Umbilical cord (tissue), 2 donors: Measurements from ENCODE around the gene DARS2. TPM values are rescaled to one million over a fixed set of nuclear protein-coding genes. Genes with fewer than 3 reads are reported as not detected.
A peak's percentile ranks its signal among the peaks of the same experiment; 100 is the strongest.
"Not testable (repeated sequence)": the region's sequence is repeated elsewhere in the genome, so short reads cannot be mapped to it uniquely, and the experiment has no call there.

ENCODE experiments used
- DNase-seq: peaks from one replicate; pipeline ENCODE4 v3.0.0-alpha.2; 2015; ENCODE audit warnings: low spot score
- total RNA-seq: library from RNA; depleted of rRNA; stranded (reverse); fragments of >200 nt; gene quantifications from one replicate; pipeline ENCODE4 v1.2.3, GENCODE V29; 2014; ENCODE audit warnings: low replicate concordance; ENCODE audit not compliant: insufficient read depth

DARS2 gene
- total RNA-seq, 1 donor from 2014 or later, result 18.8 TPM

DNA sequence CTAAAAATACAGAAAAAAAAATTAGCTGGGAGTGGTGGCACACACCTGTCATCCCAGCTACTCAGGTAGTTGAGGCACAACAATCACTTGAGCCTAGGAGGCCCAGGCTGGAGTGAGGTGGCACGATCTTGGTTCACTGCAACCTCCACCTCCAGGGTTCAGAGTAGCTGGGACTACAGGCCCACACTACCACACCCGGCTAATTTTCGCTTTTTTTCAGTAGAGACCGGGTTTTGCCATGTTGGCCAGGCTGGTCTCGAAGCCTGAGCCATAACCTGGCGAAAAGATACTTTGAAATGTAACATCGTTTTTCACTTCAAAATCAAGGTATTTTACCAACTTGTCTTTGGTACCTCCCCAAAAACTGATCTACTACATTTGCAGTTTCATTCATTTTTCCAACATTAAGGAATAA lies 37.3 kb downstream of the DARS2 start:
- no peak for DNase-seq

DNA sequence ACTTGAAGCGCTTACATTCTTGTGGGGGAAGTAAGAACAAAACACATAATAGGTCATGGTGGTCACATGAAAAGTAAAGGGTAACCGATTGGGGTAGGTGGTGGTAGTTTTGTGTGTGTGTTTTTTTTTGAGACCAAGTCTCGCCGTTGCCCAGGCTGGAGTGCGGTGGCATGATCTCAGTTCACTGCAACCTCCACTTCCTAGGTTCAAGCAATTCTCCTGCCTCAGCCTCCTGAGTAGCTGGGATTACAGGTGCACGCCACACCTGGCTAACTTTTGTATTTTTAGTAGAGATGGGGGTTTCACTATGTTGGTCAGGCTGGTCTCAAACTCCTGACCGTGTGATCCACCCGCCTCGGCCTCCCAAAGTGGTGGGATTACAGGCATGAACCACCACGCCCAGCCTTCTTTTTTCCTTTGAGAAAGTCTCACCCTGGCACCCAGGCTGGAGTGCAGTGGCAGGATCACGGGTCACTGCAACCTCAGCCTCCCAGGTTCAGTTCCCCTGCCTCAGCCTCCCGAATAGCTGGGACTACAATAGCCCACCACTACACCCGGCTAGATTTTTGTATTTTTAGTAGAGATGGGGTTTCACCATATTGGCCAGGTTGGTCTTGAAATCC lies 37.8 kb downstream of the DARS2 start:
- DNase-seq, result not testable (repeated sequence)

GRCh38 chr1:173862769-173863223 lies 38.3 kb downstream of the DARS2 start:
- no peak for DNase-seq

DNA sequence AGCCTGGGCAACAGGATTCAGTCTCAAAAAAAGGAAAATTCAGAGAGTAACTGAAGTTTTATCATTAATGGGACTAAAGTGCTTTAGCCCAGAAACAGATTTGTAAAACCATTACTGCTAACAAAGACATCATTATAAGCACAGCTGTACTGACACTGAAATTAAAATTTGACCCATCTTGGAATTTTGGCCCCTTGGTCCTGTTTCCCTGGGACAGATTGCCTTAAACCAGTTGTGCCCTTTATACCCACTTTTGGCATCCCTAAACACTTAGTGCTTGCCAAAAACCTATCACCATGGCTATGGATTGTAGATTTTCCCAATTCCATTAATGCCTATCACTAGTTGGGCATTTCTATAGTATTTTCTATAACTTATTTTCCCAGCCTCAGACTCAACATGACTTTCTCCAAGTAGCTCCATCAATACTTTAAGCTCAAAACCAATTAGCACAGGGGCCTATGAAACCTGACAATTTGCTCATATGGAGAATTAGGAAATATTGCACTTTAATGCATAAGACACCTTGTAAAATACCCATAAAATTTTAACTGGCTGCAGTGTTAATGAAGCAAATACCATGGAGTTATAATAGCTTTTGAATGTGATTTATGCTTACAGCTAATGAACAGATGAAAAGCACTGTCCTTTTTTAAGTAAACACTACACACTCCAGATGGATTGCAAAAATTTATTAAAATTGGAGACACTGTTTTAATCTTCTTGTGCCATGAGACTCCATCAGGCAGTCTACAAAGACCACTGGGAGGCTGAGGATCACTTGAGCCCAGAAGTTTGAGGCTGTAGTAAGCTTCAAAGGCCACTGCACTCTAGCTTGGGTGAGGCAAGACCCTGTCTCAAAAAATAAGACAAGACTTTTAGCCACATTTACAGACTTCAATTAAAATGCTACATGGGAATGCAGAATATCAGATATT lies 39.0 kb downstream of the DARS2 start:
- DNase-seq, result no peak

DNA sequence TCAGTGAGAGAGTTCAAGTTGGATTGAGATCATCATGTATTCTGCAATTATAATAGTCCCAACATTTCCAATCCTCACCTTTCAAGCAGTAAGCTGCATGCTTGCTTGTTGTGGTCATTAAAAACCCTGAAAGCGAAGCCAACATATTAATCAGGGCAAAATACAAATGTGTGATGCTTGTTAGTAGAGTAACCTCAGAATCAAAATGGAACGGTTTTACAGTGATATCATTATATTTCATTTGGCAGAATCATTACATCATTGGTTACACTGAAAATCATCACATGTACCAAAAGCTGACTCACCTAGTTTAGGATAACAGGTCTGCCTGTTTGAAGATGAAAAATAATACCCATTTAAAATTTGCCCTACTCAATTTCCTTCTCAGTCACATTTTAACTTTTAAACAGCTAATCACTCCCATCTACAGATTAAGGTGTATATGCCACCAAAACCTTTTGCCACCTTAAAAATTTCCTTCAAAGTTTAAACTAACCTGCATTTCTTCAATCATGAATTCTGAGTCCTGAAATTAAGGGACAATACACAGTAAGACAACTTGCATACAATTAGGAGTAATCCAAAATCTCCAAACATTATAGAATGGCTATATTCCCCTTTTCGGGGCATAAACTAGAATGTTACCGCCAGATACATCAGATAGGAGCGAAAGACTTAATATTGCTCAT lies 39.9 kb downstream of the DARS2 start:
- no peak for DNase-seq

- DNase-seq, result no peak
Measured at GRCh38 chr1:173865468-173866164, 41.1 kb downstream of the DARS2 start.

- no peak for DNase-seq
Measured at GRCh38 chr1:173866413-173867115, 42.1 kb downstream of the DARS2 start.

- DNase-seq, result no peak
Measured at GRCh38 chr1:173867141-173867752, 42.8 kb downstream of the DARS2 start.

GRCh38 chr1:173867753-173868265 lies 43.3 kb downstream of the DARS2 start, which contains the start of gene GAS5:
GAS5 (minus strand) TSS chr1:173867989.
- peak; percentile 100 for DNase-seq

GRCh38 chr1:173868266-173869020 lies 44.0 kb downstream of the DARS2 start, which contains the start of gene ZBTB37:
ZBTB37 (plus strand) TSS chr1:173868380; CDS start chr1:173870226, 1,846 bp downstream.
- peak; percentile 88 for DNase-seq

DNA sequence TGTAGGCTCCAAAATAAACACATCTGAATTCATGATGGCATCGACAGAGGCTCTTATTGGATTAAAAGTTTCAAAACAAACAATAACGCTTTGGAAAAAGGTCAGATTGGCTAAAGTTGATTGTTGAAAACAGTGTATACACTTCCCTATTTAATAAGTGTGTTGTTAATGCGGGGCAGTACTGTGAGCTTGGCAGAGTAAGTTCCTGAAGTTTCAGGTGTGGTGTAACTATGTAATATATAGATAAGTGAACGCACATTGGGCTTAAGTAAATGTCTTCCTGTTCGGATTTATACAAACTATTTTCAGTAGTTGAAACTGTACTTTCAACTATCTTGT lies 44.5 kb downstream of the DARS2 start:
- no peak for DNase-seq

DNA sequence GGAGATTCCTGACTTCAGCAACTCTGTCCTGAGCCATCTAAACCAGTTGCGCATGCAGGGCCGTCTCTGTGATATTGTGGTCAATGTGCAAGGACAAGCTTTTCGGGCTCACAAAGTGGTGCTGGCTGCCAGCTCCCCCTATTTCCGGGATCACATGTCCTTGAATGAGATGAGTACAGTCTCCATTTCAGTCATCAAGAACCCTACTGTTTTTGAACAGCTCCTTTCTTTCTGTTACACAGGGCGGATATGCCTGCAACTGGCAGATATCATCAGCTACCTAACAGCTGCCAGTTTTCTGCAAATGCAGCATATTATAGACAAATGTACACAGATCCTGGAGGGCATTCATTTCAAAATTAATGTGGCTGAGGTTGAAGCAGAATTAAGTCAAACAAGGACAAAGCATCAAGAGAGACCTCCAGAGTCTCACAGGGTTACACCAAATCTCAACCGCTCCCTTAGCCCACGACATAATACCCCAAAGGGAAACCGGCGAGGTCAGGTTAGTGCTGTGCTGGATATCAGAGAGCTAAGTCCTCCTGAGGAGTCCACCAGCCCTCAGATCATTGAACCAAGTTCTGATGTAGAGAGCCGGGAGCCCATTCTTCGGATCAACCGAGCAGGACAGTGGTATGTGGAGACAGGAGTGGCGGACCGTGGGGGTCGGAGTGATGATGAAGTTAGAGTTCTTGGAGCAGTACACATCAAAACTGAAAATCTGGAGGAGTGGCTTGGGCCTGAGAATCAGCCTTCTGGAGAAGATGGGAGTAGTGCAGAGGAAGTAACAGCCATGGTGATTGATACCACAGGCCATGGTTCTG lies 46.0 kb downstream of the DARS2 start:
- no peak for DNase-seq

DNA sequence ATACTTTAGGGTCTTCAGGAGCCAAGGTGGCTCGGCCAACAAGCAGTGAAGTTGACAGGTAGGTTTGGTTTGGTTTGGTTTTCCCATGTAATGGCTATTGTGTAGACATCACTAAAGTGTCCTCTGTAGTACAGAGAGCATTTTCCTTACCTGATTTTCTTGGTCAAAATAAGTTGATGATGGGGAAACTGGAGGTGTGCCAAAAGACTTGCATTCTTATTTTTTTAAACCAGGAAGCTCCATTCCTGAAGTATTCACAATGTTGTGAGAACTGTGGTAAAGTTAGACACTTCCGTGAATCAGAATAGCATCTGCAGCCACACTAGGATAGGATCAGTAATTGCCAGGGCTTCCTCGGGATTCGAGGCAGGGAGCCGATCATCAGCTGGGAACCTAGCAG lies 46.6 kb downstream of the DARS2 start:
- DNase-seq, result no peak

DNA sequence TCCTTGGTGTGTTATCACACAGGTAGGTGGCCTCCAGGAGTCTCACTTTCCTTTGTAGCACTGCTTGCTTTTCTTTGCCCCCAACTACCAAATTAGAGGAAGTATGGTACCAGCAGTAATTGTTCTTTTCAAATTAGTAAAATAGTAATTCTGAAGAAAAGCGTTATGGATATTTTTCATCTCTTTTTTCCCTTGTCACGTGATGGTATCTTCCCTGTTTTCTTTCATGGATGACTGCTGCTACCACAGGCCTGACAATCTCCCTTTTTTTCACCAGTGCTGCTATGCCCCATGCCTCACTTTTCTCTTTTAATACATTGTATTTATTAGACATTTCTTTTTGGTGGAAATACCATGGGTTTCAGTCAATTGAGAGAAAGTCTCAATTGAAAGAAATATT lies 47.0 kb downstream of the DARS2 start:
- no peak for DNase-seq

GRCh38 chr1:173876732-173877131 lies 52.3 kb downstream of the DARS2 start:
- DNase-seq, result no peak

DNA sequence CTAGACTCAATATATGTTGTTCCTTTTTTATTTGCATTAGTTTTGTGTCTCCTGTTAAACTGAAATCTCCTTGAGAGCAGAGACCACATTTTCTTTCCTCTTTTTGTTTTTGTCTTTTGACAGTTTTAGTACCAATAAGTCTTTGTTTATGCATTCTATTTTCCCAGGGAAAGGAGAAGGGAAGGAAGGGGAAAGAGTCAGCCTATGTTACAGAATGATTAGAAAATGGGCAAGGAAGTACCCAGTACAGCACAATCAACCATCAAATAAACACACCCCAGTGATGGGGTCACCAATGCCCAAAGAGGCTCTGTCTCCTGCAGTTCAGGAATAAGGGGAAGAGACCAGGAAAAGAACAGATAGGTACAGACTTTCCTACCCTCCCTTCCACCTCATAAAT lies 53.8 kb downstream of the DARS2 start:
- no peak for DNase-seq

GRCh38 chr1:173881117-173881516 lies 56.6 kb downstream of the DARS2 start:
- DNase-seq, result not testable (repeated sequence)

DNA sequence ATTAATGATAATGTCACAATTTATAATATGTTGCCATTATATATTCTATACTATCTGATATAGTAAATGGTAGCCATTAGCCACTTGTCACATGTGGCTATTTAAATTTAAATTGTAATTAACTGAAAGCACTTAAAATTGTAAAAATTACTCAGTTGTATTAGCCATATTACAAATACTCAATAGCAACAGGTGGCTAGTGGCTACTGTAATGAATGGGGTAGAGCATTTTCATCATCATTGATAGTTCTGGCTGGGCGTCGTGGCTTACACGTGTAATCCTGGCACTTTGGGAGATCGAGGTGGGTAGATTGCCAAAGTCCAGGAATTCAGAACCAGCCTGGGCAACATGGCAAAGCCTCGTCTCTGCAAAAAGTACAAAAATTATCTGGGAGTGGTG lies 60.2 kb downstream of the DARS2 start:
- no peak for DNase-seq
